Right ventricle myocardium inferior (tissue), 1 donor: ENCODE data around the gene DCUN1D4. TPM values are rescaled to one million over a fixed set of nuclear protein-coding genes. Genes with fewer than 3 reads are reported as not detected.
A peak's percentile ranks its signal among the peaks of the same experiment; 100 is the strongest.
"Not testable (repeated sequence)": the region's sequence is repeated elsewhere in the genome, so short reads cannot be mapped to it uniquely, and the experiment has no call there.

Experiments
- ATAC-seq: fragments of 200-7000 bp; cut with Tn5 transposase; one replicate; pipeline ENCODE4 v1.9.1; 2020; ENCODE audit warnings: mild to moderate bottlenecking, moderate library complexity
- DNase-seq: peaks from one replicate; pipeline ENCODE4 v3.0.0; 2021; ENCODE audit errors: missing footprints
- intact Hi-C: fragments of 100-400 bp; cut with DNase I; formaldehyde crosslinking; loops from one replicate; pipeline ENCODE4 v1.11.0; 2022
- total RNA-seq: library from RNA; stranded (reverse); fragmentation: NEBNext Ultra II Directional; extraction: Animal tissue kit (Norgen Biotek cat#: 25700); gene quantifications from one replicate; pipeline ENCODE4 v1.2.1, GENCODE V29; 2021
- donor health status: DM: no; HTN: yes; CAD: no; lungs with severe emphysema.

DCUN1D4 gene
- total RNA-seq, 1 donor from 2014 or later, result 38.7 TPM

GRCh38 chr4:51880016-51880915 is 37.3 kb downstream of the DCUN1D4 start:
- intact Hi-C loops, result no loop called here
- ATAC-seq (no peak), DNase-seq (no peak)

GRCh38 chr4:51884055-51884454 is 41.1 kb downstream of the DCUN1D4 start:
- intact Hi-C loops, result no loop called here
- ATAC-seq (no peak), DNase-seq (no peak)

- DNase-seq (no peak), ATAC-seq (no peak)
- intact Hi-C loops, result no loop called here
Measured at GRCh38 chr4:51884606-51885005, 41.7 kb downstream of the DCUN1D4 start.

- intact Hi-C loops, result no loop called here
- DNase-seq (no peak), ATAC-seq (no peak)
Measured at GRCh38 chr4:51885363-51885762, 42.4 kb downstream of the DCUN1D4 start.

GRCh38 chr4:51890760-51891159 is 47.8 kb downstream of the DCUN1D4 start:
- DNase-seq, result no peak
- intact Hi-C loops, result loop anchor here (5.0 kb wide), 1 partner anchor 137 kb away; no protein-coding TSS in a partner anchor
- no peak for ATAC-seq

GRCh38 chr4:51893402-51893801 is 50.4 kb downstream of the DCUN1D4 start:
- intact Hi-C loops, result loop anchor here (5.0 kb wide), 1 partner anchor 134 kb away; no protein-coding TSS in a partner anchor
- not testable (repeated sequence) for DNase-seq, ATAC-seq

GRCh38 chr4:51894059-51894645 is 51.2 kb downstream of the DCUN1D4 start:
- no peak for ATAC-seq
- no peak for DNase-seq
- intact Hi-C loops, result loop anchor here (5.0 kb wide), 1 partner anchor 133 kb away; no protein-coding TSS in a partner anchor

- ATAC-seq (no peak), DNase-seq (no peak)
- intact Hi-C loops, result no loop called here
Measured at GRCh38 chr4:51895158-51895557, 52.2 kb downstream of the DCUN1D4 start.

- peak; percentile 96 for ATAC-seq
- DNase-seq, result no peak
- intact Hi-C loops, result no loop called here
Measured at GRCh38 chr4:51895816-51896408, 53.0 kb downstream of the DCUN1D4 start.

GRCh38 chr4:51901363-51901762 is 58.4 kb downstream of the DCUN1D4 start:
- intact Hi-C loops, result no loop called here
- peak; percentile 20 for ATAC-seq
- no peak for DNase-seq

GRCh38 chr4:51906167-51906958 is 63.4 kb downstream of the DCUN1D4 start:
- ATAC-seq (no peak), DNase-seq (no peak)
- intact Hi-C loops, result loop anchor here (5.0 kb wide), 1 partner anchor 64 kb away; the partner anchor contains the start of gene DCUN1D4

- intact Hi-C loops, result loop anchor here (5.0 kb wide), 1 partner anchor 65 kb away; the partner anchor contains the start of gene DCUN1D4
- ATAC-seq, result no peak
- DNase-seq, result no peak
Measured at GRCh38 chr4:51907006-51907669, 64.2 kb downstream of the DCUN1D4 start.

GRCh38 chr4:51909236-51909703 is 66.3 kb downstream of the DCUN1D4 start:
- intact Hi-C loops, result loop anchor here (5.0 kb wide), 1 partner anchor 67 kb away; the partner anchor contains the start of gene DCUN1D4
- ATAC-seq, result no peak
- no peak for DNase-seq

GRCh38 chr4:51918251-51918650 is 75.3 kb downstream of the DCUN1D4 start:
- ATAC-seq, result no peak
- intact Hi-C loops, result no loop called here
- DNase-seq, result no peak

- DNase-seq, result no peak
- ATAC-seq, result no peak
- intact Hi-C loops, result no loop called here
Measured at GRCh38 chr4:51923343-51923742, 80.4 kb downstream of the DCUN1D4 start.

GRCh38 chr4:51925307-51925706 is 82.4 kb downstream of the DCUN1D4 start:
- no peak for ATAC-seq
- intact Hi-C loops, result no loop called here

GRCh38 chr4:51930557-51930956 is 87.6 kb downstream of the DCUN1D4 start:
- intact Hi-C loops, result no loop called here
- no peak for DNase-seq

More at GRCh38 chr4:51925307-51925706, 82.4 kb downstream of the DCUN1D4 start:
- no peak for DNase-seq

GRCh38 chr4:51931461-51931860 is 88.5 kb downstream of the DCUN1D4 start:
- intact Hi-C loops, result no loop called here
- DNase-seq (no peak), ATAC-seq (no peak)

More at GRCh38 chr4:51930557-51930956, 87.6 kb downstream of the DCUN1D4 start:
- ATAC-seq, result no peak
